DMS114 treated with DMSO at 0.1 percent for 48 hours (cell line): ENCODE measurements around the gene INPP5D.
"Not testable (repeated sequence)": the region's sequence is repeated elsewhere in the genome, so short reads cannot be mapped to it uniquely, and the experiment has no call there.

ENCODE experiments used
- DNase-seq: peaks from one replicate; lab custom pipeline; 2025; ENCODE audit not compliant: unreplicated experiment; lab: John Stamatoyannopoulos, UW

INPP5D gene

DNA sequence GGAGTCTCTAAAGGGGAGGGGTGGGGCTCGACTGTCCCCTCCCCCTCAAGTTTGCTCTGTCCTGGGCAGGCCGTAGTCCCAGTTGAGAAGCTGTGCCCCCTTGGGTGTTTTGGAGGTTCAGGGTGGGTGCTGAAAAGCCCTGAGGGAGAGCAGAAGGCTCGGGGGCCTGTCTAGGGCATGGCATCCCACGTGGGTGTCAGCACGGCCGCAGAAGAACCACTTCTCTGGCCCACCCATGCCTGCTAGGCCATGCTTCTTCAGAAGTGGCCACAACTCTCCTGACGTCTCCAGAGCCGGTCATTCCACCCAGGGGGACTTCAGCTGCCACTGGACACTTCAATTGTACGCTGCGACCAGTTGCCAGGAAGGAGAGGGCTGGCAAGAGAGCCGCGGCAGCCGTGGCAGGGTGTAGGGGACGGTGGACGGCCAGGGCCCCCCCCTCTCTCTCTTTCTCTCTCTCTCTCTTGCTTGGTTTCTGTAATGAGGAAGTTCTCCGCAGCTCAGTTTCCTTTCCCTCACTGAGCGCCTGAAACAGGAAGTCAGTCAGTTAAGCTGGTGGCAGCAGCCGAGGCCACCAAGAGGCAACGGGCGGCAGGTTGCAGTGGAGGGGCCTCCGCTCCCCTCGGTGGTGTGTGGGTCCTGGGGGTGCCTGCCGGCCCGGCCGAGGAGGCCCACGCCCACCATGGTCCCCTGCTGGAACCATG, at the start of gene INPP5D:
INPP5D (plus strand) TSS at position 546 of the 704 bp plus-strand sequence; CDS start at position 683, 137 bp downstream.
- DNase-seq, result no peak

DNA sequence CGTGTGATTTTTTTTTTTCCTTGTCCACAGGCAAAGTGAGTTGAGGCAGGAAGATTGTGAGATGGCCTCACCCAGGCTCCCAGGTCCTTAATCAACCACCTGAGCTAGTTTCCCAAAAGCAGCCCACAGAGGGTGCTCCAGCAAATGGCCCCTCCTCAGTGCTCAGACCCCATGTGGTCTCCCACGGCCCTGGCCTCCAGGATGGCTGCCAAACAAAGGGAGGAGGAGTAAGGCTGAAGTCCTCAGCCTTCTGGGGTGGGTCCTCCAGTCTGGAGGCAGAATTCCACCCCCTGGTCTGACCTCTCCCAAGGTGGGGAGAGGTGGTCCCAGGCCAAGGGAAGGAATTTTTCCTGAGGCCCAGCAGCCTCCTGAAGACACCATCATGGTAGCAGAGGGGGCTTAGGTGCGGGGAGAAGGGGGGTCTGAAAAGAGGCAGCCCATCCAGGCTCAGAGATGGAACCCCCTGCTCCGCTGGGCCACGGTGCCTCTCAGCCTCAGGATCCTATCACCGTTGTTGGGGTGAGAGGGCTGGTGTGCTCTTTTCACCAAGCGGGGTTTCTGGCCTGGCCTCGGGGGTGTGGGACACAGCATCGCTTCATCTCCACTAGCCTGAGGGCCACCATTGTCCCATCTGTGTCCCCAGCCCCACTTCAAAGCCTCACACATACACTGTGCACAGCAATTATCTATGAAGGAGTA, 49.4 kb upstream of the INPP5D start:
- no peak for DNase-seq

DNA sequence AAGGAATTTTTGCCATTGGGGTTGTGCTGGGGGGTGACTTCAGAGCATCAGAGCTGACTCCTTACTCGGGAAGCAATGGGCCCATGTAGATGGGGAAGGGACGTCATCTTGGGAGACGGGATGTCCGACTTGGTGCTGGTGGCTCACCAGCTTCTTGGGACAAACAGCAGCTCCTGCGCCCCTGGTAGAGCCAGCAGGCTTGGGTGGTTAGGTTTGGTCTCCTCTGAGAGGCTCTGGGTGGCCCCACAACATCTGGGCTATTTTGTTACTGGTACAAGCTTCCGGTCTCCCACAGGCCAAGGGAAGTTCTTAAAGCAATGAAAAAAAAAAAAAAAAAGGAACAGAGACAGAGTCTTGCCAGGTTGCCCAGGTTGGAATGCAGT, 48.9 kb upstream of the INPP5D start:
- DNase-seq, result no peak

DNA sequence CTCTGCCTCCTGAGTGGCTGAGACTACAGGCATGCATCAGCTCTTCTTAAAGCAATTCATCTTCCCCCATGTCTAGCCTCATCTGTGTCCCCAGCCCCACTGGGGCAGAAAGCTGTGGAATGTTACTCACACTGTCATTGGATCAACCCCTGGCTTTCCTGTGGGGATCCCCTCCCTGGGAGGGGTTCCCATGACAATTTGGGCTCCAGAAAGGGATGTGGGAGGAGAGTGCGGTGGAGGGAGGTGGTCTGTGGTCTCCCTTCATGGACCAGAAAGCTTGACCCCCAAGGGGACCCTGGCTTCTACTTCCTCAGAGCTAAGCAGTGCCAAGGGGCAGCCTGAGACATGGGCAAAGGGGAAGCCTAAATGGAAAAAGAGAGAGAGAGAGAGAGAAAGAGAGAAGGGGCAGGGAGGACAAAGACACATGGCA, 48.4 kb upstream of the INPP5D start:
- DNase-seq, result no peak

DNA sequence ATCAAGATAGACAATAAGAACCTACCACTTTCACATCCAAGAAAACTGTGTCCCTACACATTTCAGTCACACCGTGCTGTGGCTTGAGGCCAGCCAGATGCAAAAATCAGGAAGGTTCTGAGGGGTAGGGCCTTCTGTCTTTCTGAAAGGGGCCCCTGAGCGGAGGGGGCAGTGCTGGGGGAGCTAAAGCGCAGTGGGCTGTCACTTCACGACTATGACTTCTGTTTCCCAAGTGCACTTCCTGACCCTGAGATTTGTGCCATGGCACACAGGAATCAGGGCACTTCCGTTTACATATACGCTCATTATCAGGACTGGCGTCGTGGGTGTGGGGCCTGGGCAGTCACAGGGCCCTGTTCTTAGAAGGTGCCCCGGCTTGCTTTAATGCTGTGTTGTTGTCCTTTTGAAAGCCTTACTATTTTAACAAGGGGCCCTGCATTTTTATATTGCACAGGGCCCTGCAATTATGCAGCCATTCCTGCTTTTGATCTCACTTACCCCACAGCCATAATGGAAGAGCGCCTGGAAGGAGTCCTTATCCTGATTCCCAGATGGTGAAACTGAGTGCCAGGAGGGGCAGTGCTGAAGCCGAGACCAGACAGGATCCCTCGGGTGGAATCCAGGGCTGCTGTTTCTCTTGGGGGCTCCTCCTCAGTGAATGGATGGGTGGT, 47.7 kb upstream of the INPP5D start:
- DNase-seq, result no peak

DNA sequence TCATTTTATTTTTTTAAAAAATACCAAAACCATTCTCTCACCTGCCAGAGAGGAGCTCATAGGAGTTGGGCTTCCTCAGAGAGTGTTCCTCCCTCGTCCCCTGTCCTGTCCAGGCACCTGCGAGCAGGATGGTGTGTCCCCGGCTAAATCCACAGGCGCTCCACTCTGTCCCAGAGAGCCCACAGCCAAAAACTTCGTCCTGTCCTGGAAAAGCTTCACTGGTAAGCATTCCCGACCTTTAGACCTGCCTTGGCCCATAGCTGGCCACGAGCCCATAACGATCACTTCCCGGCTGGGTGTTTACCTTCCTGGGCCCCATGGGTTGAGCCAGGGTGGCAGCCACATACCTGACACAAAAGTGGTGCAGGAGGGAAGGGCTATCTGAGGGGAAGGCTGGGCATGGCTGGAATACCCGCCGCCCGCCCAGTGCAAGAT, 47.1 kb upstream of the INPP5D start, which contains the start of gene NGEF:
NGEF (minus strand) TSS at position 230 of the 435 bp plus-strand sequence. CDS start 38,366 bp downstream, outside the sequence.
- no peak for DNase-seq

DNA sequence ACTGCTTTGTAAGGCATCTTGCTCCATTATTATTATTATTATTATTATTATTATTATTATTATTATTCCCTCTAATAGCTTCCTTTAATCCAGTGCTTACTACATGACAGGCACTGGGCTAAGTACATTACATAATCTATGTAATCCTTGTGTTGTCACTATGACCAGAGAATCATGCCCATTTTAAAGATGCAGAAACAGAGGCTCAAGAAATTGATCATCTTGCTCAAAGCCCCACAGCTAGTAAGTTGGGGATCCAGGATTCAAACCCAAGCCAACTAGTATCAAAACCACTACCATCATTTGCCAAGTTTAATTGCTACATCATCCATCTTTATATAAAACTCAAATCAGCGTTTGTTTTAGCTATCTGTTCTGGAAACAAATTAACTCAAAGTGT, 46.5 kb upstream of the INPP5D start:
- DNase-seq, result no peak

DNA sequence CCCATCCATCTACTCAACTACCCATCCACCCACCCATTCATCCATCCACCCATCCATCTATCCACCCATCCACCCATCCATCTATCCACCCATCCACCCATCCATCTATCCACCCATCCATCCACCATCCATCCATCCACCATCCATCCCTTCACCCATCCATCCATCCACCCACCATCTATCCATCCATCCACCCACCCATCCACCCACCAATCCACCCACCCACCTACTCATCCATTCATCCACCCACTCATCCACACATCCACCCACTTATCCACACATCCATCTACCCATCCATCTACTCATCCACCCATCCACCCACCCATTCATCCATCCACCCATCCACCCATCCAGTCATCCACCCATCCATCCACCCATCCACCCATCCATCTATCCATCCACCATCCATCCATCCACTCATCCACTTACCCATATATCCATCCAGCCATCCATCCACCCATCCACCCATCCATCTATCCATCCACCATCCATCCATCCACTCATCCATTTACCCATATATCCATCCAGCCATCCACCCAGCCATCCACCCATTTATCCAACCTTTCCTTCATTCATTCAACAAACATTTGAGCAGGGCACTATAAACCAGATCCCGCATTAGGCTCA, 45.0 kb upstream of the INPP5D start:
- no peak for DNase-seq

DNA sequence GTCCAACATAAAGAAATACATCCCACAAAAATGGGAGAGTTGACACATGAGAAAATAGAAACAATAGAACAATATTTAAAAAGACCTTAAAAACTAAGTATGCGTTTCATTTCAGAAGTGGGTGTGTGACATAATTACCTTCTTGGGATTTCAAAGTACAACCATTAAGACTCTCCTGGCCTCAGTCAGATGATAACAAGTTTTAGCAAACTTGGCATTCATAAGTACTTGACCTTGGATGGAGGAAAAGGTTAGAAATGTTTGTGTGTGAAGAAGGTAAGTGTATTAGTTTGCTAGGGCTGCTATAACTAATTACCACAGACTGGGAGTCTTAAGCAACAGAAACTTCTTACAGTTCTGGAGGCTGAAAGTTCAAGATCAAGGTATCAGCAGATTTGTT, 42.2 kb upstream of the INPP5D start:
- no peak for DNase-seq

DNA sequence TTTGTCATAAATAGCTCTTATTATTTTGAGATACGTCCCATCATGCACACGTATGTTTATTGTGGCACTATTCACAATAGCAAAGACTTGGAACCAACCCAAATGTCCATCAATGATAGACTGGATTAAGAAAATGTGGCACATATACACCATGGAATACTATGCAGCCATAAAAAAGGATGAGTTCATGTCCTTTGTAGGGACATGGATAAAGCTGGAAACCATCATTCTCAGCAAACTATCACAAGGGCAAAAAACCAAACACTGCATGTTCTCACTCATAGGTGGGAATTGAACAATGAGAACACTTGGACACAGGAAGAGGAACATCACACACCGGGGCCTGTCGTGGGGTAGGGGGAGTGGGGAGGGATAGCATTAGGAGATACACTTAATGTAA, 40.5 kb upstream of the INPP5D start:
- DNase-seq, result not testable (repeated sequence)

DNA sequence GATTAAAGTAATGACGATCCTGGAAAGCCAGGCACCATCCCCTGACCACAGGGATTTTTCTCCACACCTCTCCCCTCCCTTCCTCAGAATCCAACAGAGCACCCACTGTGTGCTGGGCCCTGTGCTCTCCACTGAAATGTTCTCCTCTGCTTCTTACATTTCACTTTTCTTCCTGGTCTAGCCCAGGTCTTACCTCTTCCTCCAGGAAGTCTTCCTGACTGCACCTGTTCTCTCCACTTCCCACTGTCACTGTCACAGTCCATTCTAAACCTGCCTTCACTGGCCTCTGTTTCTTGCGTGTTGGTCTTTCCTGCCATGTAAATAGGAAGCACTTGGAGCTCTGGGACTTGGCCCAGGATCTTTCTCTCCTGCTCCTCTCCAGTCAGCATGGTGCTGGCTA, 39.7 kb upstream of the INPP5D start:
- DNase-seq, result no peak

DNA sequence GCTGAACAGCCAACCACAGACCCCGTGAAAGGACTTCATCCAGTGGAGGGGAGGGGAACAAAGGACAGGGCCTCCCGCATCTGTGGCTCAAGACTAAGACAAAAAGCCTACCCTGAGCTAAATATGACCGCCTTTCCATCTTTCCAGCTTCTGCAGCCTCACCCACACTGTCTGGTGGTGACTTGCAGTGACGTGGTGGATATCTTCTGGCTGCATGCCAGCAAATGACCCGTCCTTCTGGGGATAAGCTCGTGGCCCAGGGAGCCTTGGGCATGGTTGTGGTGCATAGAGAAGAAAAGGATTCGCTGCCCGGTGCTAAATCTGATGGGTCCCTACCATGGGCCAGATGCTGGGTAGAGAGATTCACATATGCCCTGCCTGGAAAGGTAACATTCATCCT, 38.4 kb upstream of the INPP5D start:
- no peak for DNase-seq

DNA sequence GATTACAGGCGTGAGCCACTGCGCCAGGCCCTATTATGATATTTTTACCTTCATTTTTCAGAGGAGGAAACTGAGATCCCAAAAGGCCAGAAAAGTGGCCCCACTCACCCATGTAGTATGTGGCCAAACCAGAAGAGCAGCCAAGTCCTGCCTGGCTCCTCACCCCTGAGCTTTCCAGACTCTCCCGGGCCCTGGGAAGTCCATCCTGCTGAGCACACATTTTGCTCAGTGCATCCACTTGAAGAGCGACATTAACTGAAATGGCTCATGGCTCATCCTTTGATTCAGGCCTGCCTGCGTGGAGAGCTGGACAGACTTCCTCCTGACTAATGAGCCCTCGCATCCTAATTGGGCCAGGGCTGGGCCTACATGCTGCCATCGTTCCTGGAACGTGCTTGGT, 37.6 kb upstream of the INPP5D start:
- no peak for DNase-seq

DNA sequence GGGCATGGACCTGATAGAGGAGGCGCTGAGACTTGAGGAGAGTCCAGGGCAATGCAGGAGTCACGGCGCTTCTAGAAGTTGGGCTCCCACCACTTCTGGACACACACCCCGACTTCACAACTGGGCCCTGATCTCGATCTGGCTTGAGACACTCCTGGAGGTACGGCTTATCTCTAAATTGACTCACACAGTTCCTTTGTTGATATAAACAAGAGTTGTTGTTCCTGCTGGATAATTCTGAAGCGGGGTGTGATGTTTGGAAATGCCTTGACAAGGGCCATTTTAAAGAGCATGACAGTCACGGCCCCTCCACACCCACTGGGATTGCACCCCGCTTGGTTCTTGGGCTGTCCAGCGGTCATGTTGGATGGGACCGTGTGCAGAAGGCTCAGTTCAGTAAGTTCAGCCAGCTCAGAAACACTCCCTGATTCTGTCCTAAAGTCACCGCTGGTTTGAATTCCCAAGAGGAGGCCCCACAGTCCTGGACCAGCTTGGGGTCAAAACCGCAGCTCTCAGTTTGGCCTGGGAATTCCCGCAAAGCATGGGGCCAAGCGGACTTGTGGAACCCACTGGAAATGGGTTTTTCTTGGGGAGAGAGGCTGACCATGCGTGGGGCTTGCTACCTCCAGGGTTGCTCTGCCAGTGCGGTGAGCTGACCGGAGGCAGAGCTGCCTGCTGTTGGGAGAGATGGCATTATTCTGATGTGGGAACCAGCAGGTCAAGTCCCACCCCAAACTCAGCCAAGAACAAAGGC, 37.0 kb upstream of the INPP5D start:
- DNase-seq, result no peak

DNA sequence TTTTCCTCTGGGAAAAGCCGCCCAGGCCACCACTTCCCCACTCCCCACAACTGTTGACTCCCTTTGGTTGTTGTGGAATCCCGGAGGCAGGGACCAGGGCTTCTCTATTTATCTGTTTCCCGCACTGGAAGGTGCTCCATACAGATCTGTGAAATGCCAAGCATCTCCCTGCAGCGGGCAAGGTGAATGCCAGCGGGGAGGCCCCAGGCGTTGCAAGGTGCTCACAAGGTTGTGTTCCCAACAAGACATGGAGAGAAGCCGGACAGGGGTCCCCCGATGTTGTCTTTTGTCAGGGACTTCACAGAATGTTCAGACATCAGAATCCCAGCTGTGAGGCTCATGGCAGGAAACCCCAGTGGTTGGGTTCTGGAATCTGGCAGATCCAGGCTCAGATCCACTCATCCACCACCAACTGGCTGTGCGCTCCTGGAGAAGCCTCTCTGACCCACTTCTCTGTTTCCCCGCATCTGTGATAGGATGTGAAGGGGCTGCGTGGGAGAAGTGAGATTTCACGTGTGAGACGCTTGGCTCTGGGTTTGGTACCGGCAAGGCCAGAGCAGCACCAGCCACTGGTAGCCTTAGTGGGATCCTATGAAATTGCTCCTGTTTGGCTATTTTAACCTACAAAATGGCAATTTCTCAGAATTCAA, 36.3 kb upstream of the INPP5D start:
- DNase-seq, result no peak

DNA sequence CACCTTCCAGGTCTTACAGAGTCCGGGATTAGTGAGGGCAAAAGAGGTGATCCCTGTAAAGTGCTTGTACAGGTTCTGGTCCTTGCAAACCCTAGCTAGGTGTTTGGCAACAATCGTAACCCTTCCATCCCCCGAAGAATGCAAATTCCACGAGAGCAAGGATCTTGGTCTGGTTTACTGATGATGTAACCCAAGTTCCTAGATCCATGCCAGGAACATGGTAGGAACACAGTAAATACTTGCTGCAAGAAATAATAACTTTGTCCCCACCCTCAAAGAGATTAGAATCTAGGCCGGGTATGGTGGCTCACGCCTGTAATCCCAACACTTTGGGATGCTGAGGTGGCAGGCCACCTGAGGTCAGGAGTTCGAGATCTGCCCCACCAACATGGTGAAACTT, 34.4 kb upstream of the INPP5D start:
- DNase-seq, result no peak

DNA sequence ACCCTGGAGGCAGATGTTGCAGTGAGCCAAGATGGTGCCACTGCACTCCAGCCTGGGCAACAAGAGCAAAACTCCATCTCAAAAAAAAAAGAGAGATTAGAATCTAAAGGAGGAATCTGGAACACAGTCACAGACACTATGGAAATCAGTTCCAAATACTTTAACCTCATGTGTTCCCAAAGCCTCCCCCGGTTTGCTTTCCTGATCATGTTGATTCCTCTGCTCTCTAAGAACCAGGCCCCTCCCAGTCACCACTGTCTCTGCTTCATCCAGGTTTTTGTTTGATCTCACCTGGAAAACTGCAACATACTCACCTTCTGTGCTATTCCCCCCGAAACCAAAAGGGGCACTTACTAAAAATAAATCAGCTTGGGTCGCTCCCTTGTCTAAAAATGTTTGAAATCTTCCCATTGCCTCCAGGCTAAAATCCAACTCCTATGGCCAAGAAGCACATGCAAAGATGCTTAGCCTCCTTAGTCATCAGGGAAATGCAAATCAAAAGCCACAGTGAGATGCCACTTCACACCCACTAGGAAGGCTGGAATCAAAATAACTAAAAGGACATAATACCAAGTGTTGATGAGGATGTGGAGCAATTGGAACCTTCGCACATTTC, 33.8 kb upstream of the INPP5D start:
- DNase-seq, result no peak

DNA sequence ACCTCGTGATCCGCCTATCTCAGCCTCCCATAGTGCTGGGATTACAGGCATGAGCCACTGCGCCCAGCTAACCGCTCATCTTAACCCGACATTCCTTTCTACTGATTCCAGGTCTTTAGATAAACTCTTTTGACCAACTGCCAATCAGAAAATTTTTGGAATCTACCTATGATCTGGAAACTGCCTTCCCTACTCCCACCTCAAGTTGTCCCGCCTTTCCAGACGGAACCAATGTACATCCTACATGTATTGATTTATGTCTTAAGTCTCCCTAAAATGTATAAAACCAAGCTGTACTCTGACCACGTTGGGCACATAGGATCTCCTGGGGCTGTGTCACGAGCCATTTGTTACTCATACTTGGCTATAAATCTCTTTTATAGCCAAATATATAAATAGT, 30.8 kb upstream of the INPP5D start:
- no peak for DNase-seq

DNA sequence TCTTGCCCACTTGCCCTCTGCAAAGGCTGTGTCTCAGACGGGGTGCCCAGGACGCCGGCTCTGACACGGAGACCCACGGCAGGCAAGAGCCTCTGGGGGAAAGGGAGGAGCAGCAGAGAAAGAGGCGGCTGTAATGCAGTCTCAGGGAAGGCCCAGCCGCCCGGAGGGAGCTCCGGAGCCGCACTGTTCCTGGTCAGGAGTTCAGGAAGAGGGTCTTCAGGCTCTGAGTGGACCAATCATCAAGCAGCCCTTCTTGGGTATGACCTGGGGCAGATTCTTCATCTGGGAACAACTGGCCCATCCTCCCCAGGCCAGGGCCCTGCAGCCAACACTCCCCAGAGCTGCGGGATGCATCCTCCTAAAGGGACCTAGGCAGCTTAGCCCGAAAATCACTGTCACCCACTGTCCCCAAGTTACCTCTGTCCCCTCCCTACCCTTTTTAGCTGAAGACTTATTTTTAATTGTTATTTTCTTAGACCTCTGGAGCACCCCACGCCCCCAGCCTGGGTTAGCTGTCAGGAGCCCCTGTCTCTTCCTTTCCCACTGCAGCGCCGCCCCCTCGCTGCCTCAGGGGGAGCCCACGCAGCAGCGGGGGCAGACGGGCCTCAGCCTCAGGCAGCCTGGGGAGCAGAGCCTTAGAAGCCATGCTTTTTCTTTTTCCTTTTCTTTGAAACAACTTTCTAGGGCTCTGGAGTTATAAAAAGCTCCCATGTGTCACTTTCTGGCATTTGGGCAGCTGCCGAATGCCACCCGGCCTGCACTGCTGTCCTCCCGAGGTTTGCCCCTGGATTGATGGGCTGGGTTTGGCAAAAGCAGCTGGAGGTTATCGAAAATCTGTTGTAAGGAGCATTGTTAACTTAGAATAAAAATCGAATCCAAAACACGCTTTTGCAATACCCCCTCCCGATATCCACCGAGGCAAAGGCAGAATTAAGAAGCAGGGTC, 28.3 kb upstream of the INPP5D start:
- no peak for DNase-seq
